Fibroblast of skin of right quadriceps (primary cell): ENCODE measurements around the gene HECA.
"Not testable (repeated sequence)": the region's sequence is repeated elsewhere in the genome, so short reads cannot be mapped to it uniquely, and the experiment has no call there.

ENCODE experiments used
- DNase-seq: peaks from one replicate; pipeline ENCODE4 v3.0.0-alpha.2; 2013

Gene HECA

GRCh38 chr6:139134817-139135577 is at the start of gene HECA:
Gene HECA (plus strand): TSS chr6:139135080. CDS start chr6:139135397, 317 bp downstream.
- peak; percentile 95 for DNase-seq

DNA sequence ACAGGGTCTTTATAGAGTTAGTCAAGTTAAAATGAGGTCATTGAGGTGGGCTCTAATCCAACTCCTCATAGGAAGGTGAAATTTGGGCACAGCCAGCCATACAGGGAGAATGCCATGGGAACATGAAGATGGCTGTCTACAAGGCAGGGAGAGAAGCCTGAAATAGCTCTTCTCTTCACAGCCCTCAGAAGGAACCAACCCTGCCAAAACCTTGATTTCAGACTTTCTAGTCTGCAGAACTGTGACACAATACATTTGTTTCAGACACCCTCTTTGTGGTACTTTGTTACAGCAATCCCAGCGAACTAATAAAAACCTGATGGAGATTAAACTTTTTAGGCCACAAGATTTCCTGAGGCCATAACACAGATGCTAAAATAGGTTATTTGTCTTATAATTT is 43.1 kb upstream of the HECA start:
- no peak for DNase-seq

- no peak for DNase-seq
Measured at GRCh38 chr6:139099984-139100383, 34.9 kb upstream of the HECA start.

GRCh38 chr6:139107051-139107450 is 27.8 kb upstream of the HECA start:
- DNase-seq = no peak

- DNase-seq = no peak
Measured at GRCh38 chr6:139108378-139108777, 26.5 kb upstream of the HECA start.

DNA sequence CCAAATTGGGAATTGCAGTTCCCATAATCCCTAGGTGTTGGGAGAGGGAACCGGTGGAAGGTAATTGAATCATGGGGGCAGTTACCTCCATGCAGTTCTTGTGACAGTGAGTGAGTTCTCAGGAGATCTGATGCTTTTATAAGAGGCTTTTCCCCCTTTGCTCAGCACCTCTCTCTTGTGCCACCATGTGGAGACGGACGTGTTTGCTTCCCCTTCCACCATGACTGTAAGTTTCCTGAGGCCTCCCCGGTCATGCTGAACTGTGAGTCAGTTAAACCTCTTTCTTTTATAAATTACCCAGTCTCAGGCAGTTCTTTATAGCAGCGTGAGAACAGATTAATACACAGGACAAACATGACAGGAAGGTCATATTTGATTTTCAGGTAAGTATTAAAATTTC is 25.3 kb upstream of the HECA start:
- DNase-seq = peak; percentile 39

- DNase-seq = no peak
Measured at GRCh38 chr6:139112146-139112545, 22.7 kb upstream of the HECA start.

GRCh38 chr6:139112561-139112960 is 22.3 kb upstream of the HECA start:
- no peak for DNase-seq

- no peak for DNase-seq
Measured at GRCh38 chr6:139114746-139115145, 20.1 kb upstream of the HECA start.

DNA sequence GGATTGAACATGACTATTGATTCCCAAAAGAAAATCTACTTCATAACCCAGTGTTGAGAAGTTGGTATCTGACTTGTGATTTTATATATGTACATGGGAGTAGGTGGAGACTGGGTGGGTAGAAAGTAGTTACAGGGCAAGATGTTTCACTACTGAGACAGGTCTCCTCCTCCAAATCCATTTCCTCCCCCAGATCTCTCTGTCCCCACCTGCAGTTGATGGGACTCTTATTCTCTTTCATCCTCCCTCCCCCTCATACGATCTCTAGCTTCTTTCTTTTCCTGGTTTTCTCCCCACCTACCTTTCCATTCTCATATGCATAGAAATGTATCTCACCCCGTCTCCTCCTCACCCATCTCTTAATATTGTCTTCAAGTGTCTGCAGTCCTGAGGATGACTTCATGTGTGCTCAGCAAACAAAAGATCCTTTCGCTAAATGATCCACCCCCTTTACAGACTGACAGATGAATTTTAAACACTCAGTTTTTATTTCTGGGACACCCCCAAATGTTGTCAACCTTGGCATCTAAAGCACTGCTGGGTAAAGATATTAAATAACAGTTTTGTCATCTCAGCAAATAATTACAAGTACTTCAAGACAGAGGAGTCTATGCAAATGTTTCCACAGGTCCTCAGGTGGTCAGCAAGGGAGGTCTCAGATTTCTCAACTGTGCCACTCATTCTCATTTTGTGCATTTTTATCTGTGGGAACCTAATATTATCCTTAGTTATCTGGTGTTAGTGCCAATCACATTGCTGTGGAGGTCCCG is 18.7 kb upstream of the HECA start:
- no peak for DNase-seq

DNA sequence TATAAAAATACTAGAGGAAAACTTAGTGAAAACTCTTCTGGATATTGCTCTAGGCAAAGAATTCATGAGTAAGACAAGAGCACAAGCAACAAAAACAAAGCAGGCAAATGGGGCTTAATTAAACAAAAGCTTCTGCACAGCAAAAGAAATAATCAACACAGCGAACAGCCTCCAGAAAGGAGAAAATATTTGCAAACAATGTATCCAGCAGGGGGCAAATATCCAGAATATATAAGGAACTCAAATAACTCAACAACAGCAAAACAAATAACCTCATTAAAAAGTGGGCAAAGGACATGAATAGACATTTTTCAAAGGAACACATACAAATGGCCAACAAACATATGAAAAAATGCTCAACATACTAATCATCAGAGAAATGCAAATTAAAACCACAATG is 17.1 kb upstream of the HECA start:
- no peak for DNase-seq

GRCh38 chr6:139119552-139119951 is 15.3 kb upstream of the HECA start:
- DNase-seq = no peak

- not testable (repeated sequence) for DNase-seq
Measured at GRCh38 chr6:139122823-139123222, 12.1 kb upstream of the HECA start.

DNA sequence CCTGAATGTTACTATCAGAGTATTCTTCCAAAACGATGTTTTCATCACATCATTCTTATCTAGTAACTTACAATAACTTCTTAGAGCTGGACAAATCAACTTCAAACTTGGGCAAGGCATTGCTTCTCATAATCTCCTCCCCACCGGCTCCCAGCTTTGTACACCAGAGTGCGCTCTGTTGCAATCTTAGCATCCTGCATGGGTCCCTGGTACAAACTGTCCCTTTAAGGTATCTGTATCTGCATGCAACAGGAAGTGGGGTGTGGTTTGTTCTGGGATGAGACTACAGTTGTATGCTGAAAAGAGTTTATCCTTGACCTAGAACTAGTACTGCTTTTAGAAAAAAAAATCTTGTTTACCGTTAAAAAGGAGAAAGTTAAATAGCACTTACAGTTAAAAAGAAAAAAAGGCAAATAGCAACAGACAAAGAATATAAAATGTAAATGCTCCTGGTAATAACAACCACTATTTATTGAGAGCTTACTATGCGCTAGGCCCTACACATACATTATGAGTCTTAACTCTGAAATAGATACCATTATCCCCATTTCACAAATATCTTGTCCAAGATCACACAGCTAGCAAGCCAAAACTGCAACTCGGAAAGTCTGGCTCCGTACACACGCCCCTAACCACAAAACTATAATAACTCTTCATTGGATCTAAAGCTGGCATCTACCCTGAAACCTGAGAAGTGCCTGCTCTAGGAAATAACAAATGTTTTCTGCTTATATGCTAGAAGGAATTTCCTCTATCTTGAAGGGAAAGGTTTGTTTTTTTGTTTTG is 9.8 kb upstream of the HECA start:
- peak; percentile 67 for DNase-seq

DNA sequence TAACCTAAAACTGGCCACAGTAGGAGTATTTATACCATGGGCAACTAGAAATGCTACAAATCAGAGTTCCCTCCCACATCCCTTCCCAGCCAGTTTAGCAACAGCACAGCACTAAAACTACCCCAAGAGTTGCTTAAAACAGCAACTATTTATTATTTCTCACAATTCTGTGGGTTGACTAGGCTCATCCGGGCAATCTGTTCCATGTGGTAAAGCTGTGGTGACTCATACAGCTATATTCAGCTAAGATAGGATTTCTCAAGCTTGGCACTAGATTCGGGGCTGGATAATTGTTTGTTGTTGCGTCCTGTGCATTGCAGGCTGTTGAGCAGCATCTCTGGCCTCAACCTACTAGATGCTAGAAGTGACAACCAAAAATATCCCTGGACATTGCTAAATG is 8.6 kb upstream of the HECA start:
- DNase-seq = peak; percentile 78

GRCh38 chr6:139126931-139127330 is 7.9 kb upstream of the HECA start:
- no peak for DNase-seq

DNA sequence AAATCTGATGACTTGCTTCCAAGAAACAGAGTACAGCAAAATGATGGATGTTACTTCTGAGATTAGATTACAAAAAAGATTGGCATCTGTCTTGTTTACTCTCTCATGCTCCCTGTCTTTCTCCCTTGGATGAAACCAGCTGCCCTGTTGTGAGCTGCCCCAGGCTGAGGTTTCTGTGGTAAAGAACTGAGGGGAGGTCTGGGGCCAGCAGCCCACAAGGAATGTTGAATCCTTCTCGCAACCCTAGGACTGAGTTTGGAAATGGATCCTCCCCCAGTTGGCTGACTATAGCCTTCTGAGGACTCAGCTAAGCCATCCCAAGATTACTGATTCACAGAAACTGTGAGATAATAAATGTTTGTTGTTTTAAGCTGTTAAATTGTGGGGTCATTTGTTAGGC is 5.6 kb upstream of the HECA start:
- DNase-seq = peak; percentile 63

DNA sequence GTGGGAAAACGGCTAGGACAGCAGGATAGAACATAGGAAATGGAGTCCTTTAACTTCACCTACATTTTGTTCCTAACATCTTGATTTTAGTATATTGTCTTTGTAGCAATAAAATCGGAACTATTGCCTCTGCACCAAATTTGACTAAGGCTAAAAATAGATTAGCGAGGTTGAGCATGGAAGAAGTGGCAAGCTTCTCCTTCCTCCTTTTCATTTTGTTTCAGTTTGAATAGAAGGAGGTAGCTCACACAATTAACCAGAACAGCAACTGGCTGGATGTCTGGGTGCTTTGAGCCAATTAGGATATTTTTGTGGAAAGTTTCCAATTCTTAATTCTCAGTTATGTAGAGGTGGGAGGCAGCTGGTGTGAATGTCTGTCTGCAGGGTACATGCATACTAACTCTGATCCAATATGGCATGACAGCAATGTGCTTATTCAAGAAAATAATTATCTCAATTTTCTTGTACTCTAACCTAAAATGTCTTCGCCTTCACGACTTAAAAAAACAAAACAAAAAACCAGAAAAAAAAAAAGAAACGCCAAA is 3.1 kb upstream of the HECA start:
- no peak for DNase-seq

DNA sequence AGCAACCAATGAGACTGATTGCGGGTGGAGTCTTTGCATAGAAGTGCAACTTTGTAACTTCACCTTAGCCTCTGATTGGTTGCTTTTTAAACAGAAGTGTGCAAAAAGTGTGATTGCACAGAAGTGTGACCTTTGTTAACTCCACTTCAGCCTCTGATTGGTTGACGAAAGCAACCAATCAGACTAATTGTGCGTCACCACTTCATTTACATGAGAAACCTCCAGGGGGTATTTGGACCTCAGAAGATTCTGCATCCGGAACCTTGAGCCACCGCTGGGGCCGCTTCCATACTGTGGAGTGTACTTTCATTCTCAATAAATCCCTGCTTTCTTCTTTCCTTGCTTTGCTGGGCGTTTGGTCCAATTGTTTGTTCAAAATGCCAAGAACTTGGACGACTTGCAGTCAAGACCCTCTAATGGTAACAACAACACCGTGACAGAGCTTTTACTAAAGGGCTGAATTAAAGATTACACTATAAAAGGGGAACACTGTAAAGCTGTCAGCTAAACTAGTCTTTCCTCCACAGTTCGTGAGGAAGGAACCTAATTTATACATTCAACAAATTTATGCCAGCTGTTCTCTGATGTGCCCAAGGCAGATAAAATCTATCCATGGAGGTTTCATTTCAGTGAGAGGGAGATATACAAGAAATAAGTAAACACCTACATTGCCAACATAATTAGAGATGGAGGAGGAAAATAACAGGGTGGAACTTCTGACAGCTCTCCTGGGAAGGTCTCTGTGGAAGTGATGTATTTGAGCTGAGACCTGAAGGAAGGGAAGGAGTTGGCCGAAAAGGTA is 1.4 kb upstream of the HECA start:
- no peak for DNase-seq

- no peak for DNase-seq
Measured at GRCh38 chr6:139134064-139134395, 850 bp upstream of the HECA start.

DNA sequence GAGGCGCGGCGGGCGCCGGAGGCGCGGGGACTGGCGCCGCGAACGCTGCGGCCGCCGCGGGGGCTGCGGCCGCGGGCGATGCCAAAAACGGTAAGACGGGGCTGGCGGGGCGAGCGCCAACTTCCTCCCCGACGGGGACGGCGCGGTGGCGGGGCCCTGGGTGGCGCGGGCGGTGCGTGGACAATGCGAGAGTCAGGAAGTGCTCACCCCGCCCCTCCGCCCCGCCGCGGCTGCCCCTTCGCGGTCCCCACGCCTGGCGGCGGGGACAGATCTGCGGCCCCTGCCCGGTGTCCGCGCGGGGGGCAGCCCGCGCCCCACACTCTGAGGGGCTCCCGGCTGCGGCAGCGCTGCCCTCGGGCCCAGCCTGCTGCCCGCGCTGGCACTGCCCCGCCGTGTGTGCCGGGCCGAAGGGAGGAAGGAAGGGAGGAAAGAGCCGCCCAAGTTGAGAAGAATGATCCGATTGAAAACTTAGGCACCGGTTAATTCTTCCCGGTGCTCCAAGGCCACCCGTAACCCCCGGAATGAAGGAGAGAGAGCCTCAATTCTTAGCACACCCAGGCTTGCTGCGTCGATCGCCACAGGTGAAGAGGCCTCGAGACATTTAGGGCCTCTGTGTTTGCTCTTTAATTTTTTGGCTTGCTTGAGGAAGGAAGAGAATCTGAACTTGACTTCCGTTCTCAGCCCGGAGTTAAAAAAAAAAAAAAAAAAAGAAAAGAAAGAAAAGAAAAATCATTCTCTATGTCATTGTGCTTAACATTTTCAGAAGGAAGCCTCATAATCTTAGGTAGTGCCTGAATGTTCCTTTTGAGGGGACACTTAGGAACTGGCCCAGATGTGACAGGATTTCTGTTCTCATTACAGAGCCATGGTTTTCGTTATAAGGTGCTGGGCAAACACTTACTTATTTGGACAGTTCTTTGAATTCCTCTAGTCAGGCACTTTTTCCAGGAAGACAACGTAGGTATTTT is 982 bp downstream of the HECA start:
- DNase-seq = peak; percentile 19
